HepG2 (cell line): ENCODE measurements around the gene YIF1A. TPM values are rescaled to one million over a fixed set of nuclear protein-coding genes. Genes with fewer than 3 reads are reported as not detected.
A peak's percentile ranks its signal among the peaks of the same experiment; 100 is the strongest.

Source experiments
- ASH2L ChIP-seq: fragments of 300-600, 200-600 bp; sonication (generic); IDR thresholded peaks from 2 replicates; pipeline ENCODE4 v1.7.0; 2017; ENCODE audit warnings: low read depth, mild to moderate bottlenecking, moderate library complexity, mixed read lengths, low read length; ENCODE audit not compliant: insufficient read length
- NCOA2 ChIP-seq: sonication (generic); formaldehyde crosslinking; IDR thresholded peaks from 2 replicates; pipeline ENCODE4 v1.8.0; 2022; ENCODE audit warnings: inconsistent platforms
- NR2F6 ChIP-seq, 2 experiments: IDR thresholded peaks; 2 replicates each; pipeline ENCODE4 v1.6.1; 2016; ENCODE audit warnings: antibody characterized with exemption in 1 of 2, mild to moderate bottlenecking in 1 of 2
- RARG ChIP-seq: sonication (generic); formaldehyde crosslinking; IDR thresholded peaks from 2 replicates; pipeline ENCODE4 v1.4.0; 2020; ENCODE audit warnings: low read depth, mild to moderate bottlenecking, missing genetic modification reagents
- TBL1XR1 ChIP-seq: fragments of 150-350 bp; IDR thresholded peaks from 2 replicates; pipeline ENCODE4 v1.6.1; 2014; ENCODE audit warnings: borderline replicate concordance, low read length; ENCODE audit not compliant: partially characterized antibody
- TFDP2 ChIP-seq: sonication (generic); formaldehyde crosslinking; IDR thresholded peaks from 2 replicates; pipeline ENCODE4 v1.4.0; 2020; ENCODE audit warnings: missing genetic modification reagents
- TGIF2 ChIP-seq: IDR thresholded peaks from 2 replicates; pipeline ENCODE4 v1.6.1; 2016; ENCODE audit warnings: control low read depth, missing compliant biosample characterization
- ZNF143 ChIP-seq: sonication (generic); formaldehyde crosslinking; IDR thresholded peaks from 2 replicates; pipeline ENCODE4 v1.4.0; 2020; ENCODE audit warnings: missing genetic modification reagents
- ZNF230 ChIP-seq: sonication (generic); formaldehyde crosslinking; IDR thresholded peaks from 2 replicates; pipeline ENCODE4 v1.4.0; 2020; ENCODE audit warnings: mild to moderate bottlenecking, missing genetic modification reagents
- ZNF256 ChIP-seq: sonication (generic); formaldehyde crosslinking; conservative IDR thresholded peaks from 2 replicates; pipeline ENCODE4 v1.4.0; 2020; ENCODE audit warnings: missing genetic modification reagents
- ZNF274 ChIP-seq: sonication (generic); formaldehyde crosslinking; IDR thresholded peaks from 2 replicates; pipeline ENCODE4 v1.5.1; 2020; ENCODE audit warnings: mild to moderate bottlenecking, missing genetic modification reagents
- ZNF33A ChIP-seq: sonication (generic); formaldehyde crosslinking; IDR thresholded peaks from 2 replicates; pipeline ENCODE4 v1.5.1; 2020; ENCODE audit warnings: missing genetic modification reagents, mild to moderate bottlenecking, moderate library complexity, borderline replicate concordance
- ZNF687 ChIP-seq: sonication (generic); formaldehyde crosslinking; IDR thresholded peaks from 2 replicates; pipeline ENCODE4 v1.5.1; 2020; ENCODE audit warnings: mild to moderate bottlenecking, missing genetic modification reagents, moderate library complexity
- polyA plus RNA-seq, 8 experiments: library from polyadenylated mRNA; depleted of rRNA in 3 of 8; stranded (reverse) in 7 of 8; unstranded in 1 of 8; fragments of >200 nt; fragmentation: Illumina TruSeq in 4 of 8; extraction: Trizol in 4 of 8; gene quantifications; 2 replicates each; pipeline versions ENCODE4 v1.2.1 to v1.2.3, GENCODE V29; 2011 to 2016; ENCODE audit warnings: low read depth in 4 of 8, missing spikeins in 1 of 8, mixed read lengths in 1 of 8; ENCODE audit not compliant: insufficient read depth in 1 of 8
- total RNA-seq, 5 experiments: library from RNA; depleted of rRNA; stranded (reverse); fragments of >200 nt; fragmentation: Illumina TruSeq; extraction: Trizol; gene quantifications; 2 replicates each; pipeline ENCODE4 v1.2.3, GENCODE V29; 2016; ENCODE audit warnings: low read depth in 1 of 5
- TF ChIP-seq, protein P1 (sequence below): IDR thresholded peaks from 2 replicates; pipeline ENCODE4 v1.6.1; 2016
- TF ChIP-seq, protein P2 (sequence below): sonication (generic); formaldehyde crosslinking; IDR thresholded peaks from 2 replicates; pipeline ENCODE4 v1.8.1; 2023; ENCODE audit warnings: mild to moderate bottlenecking, missing genetic modification reagents
- TF ChIP-seq, protein P3 (sequence below): sonication (generic); formaldehyde crosslinking; IDR thresholded peaks from 2 replicates; pipeline ENCODE4 v1.4.0; 2020; ENCODE audit warnings: missing genetic modification reagents, mild to moderate bottlenecking, borderline replicate concordance

The YIF1A gene
- total and polyA plus RNA-seq, 2 of the 13 experiments (the other 11 are each of a cell fraction or from before 2014, with no cell fraction given), result 133 to 145 TPM

- TF ChIP-seq TFDP2, result no peak
- 0 out of 2 replicates have a peak, but pooled peaks have one; percentile 16 for TF ChIP-seq NCOA2 (CRISPR knock-in tag)
- peak; percentile 38; the same call in 1 of the 2 replicates for TF ChIP-seq RARG
- peak; percentile 3; the same call in 1 of the 2 replicates for TF ChIP-seq TGIF2 (CRISPR knock-in tag)
- TF ChIP-seq, protein P1, sequence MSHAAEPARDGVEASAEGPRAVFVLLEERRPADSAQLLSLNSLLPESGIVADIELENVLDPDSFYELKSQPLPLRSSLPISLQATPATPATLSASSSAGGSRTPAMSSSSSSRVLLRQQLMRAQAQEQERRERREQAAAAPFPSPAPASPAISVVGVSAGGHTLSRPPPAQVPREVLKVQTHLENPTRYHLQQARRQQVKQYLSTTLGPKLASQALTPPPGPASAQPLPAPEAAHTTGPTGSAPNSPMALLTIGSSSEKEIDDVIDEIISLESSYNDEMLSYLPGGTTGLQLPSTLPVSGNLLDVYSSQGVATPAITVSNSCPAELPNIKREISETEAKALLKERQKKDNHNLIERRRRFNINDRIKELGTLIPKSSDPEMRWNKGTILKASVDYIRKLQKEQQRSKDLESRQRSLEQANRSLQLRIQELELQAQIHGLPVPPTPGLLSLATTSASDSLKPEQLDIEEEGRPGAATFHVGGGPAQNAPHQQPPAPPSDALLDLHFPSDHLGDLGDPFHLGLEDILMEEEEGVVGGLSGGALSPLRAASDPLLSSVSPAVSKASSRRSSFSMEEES (CRISPR knock-in tag), result no peak
- no peak for TF ChIP-seq NR2F6 (IDR thresholded peaks at IDR 0.05)
- peak; percentile 28; the same call in 1 of the 2 replicates for TF ChIP-seq NR2F6 (CRISPR knock-in tag; IDR thresholded peaks at IDR 0.05)
- no peak for TF ChIP-seq ZNF256 (CRISPR knock-in tag)
- TF ChIP-seq, protein P2, sequence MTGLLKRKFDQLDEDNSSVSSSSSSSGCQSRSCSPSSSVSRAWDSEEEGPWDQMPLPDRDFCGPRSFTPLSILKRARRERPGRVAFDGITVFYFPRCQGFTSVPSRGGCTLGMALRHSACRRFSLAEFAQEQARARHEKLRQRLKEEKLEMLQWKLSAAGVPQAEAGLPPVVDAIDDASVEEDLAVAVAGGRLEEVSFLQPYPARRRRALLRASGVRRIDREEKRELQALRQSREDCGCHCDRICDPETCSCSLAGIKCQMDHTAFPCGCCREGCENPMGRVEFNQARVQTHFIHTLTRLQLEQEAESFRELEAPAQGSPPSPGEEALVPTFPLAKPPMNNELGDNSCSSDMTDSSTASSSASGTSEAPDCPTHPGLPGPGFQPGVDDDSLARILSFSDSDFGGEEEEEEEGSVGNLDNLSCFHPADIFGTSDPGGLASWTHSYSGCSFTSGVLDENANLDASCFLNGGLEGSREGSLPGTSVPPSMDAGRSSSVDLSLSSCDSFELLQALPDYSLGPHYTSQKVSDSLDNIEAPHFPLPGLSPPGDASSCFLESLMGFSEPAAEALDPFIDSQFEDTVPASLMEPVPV, result no peak
- 0 out of 2 replicates have a peak, but pooled peaks have one; percentile 2 for TF ChIP-seq ZNF687
- TF ChIP-seq ZNF230 (CRISPR knock-in tag), result no peak
- TF ChIP-seq ZNF143 (CRISPR knock-in tag), result no peak
- no peak for TF ChIP-seq ASH2L
- no peak for TF ChIP-seq ZNF33A
- TF ChIP-seq, protein P3, sequence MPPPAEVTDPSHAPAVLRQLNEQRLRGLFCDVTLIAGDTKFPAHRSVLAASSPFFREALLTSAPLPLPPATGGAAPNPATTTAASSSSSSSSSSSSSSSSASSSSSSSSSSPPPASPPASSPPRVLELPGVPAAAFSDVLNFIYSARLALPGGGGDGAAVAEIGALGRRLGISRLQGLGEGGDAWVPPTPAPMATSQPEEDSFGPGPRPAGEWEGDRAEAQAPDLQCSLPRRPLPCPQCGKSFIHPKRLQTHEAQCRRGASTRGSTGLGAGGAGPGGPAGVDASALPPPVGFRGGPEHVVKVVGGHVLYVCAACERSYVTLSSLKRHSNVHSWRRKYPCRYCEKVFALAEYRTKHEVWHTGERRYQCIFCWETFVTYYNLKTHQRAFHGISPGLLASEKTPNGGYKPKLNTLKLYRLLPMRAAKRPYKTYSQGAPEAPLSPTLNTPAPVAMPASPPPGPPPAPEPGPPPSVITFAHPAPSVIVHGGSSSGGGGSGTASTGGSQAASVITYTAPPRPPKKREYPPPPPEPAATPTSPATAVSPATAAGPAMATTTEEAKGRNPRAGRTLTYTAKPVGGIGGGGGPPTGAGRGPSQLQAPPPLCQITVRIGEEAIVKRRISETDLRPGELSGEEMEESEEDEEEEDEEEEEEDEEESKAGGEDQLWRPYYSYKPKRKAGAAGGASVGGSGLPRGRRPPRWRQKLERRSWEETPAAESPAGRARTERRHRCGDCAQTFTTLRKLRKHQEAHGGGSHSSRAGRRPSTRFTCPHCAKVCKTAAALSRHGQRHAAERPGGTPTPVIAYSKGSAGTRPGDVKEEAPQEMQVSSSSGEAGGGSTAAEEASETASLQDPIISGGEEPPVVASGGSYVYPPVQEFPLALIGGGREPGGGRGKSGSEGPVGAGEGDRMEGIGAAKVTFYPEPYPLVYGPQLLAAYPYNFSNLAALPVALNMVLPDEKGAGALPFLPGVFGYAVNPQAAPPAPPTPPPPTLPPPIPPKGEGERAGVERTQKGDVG (CRISPR knock-in tag), result no peak
- no peak for TF ChIP-seq ZNF274
- TF ChIP-seq TBL1XR1, result no peak
Measured at GRCh38 chr11:66312549-66313320, 23.8 kb upstream of the YIF1A start (continued).
